Common myeloid progenitor, CD34-positive (primary cell): ENCODE results near the gene SLIT1.

Experiments used
- CTCF ChIA-PET: fragments of 350-600 bp; sonication (Branson Sonifier 250); formaldehyde crosslinking; loops from one replicate; lab custom pipeline; 2021; ENCODE audit warnings: antibody characterized with exemption; lab: Charles Lee
- POLR2A ChIA-PET: fragments of 350-600 bp; sonication (Branson Sonifier 250); formaldehyde crosslinking; loops from one replicate; lab custom pipeline; 2021; ENCODE audit warnings: antibody characterized with exemption; lab: Charles Lee
- DNase-seq, 3 donors: peaks; one replicate each; pipeline versions ENCODE4 v3.0.0 to v3.0.0-alpha.2; 2013
- H3K27ac ChIP-seq, 2 experiments: 1 replicate in 1 of 2; 2 replicates in 1 of 2; pipeline ENCODE4 v1.7.0; 2013; ENCODE audit warnings: inconsistent platforms in 2 of 2, low read length in 2 of 2, mild to moderate bottlenecking in 2 of 2, low read depth in 1 of 2, moderate library complexity in 1 of 2; ENCODE audit not compliant: severe bottlenecking in 2 of 2, insufficient read depth in 1 of 2, poor library complexity in 1 of 2
- H3K27me3 ChIP-seq, 5 experiments: replicated peaks in 2 of 5; 1 replicate in 3 of 5; 2 replicates in 2 of 5; pipeline versions ENCODE4 v1.6.1 to v1.7.0; 2013; ENCODE audit warnings: low read length in 4 of 5, mild to moderate bottlenecking in 2 of 5, moderate library complexity in 2 of 5, inconsistent platforms in 1 of 5; ENCODE audit not compliant: insufficient read depth in 5 of 5, control insufficient read depth in 4 of 5
- H3K36me3 ChIP-seq, 4 experiments: 1 replicate in 2 of 4; 2 replicates in 2 of 4; pipeline versions ENCODE4 v1.6.1 to v1.7.0; 2013; ENCODE audit warnings: low read length in 3 of 4, control low read depth in 1 of 4, mild to moderate bottlenecking in 1 of 4; ENCODE audit not compliant: control insufficient read depth in 4 of 4, insufficient read depth in 4 of 4
- H3K4me1 ChIP-seq, 4 experiments: 1 replicate in 3 of 4; 2 replicates in 1 of 4; pipeline versions ENCODE4 v1.6.1 to v1.7.1; 2013; ENCODE audit warnings: low read length in 3 of 4, mild to moderate bottlenecking in 3 of 4, control low read depth in 1 of 4, inconsistent platforms in 1 of 4, moderate library complexity in 1 of 4; ENCODE audit not compliant: control insufficient read depth in 4 of 4, insufficient read depth in 4 of 4; ENCODE audit errors: control extremely low read depth in 1 of 4
- H3K4me3 ChIP-seq, 7 experiments: 1 replicate in 4 of 7; 2 replicates in 3 of 7; pipeline versions ENCODE4 v1.5.1 to v1.7.0; 2013; ENCODE audit warnings: mild to moderate bottlenecking in 7 of 7, low read length in 6 of 7, moderate library complexity in 6 of 7, inconsistent platforms in 2 of 7, low read depth in 2 of 7, control low read depth in 1 of 7; ENCODE audit not compliant: insufficient read depth in 4 of 7, control insufficient read depth in 1 of 7; ENCODE audit errors: extremely low read depth in 1 of 7
- H3K9me3 ChIP-seq, 5 experiments: 1 replicate in 4 of 5; 2 replicates in 1 of 5; pipeline versions ENCODE4 v1.6.1 to v1.7.1; 2013; ENCODE audit warnings: low read length in 4 of 5, mild to moderate bottlenecking in 2 of 5, inconsistent platforms in 1 of 5, low read depth in 1 of 5, moderate library complexity in 1 of 5; ENCODE audit not compliant: control insufficient read depth in 4 of 5, insufficient read depth in 2 of 5; ENCODE audit errors: control extremely low read depth in 1 of 5
- whole genome bisulfite sequencing: methylation state at CpG from one replicate; pipeline ENCODE4 v1.1.5; 2013; ENCODE audit not compliant: insufficient coverage; 5-methylcytosine and 5-hydroxymethylcytosine counted together

Gene SLIT1

GRCh38 chr10:97169063-97169462 is 16.7 kb downstream of the SLIT1 start:
- Histone ChIP-seq H3K36me3 (no peaks in the 10 kb centered on the region), H3K4me3 (no peak overlapping the region), H3K27ac (no peak overlapping the region), H3K4me1 (no peaks in the 10 kb centered on the region), H3K9me3 (no peaks in the 10 kb centered on the region), H3K27me3 (peaks cover 0 to 29% (median 10%) of the 10 kb centered on the region in 5 experiments)
- DNase-seq = no peak
- WGBS = 65% methylated on average over 3 of the region's 5 CpGs
- CTCF ChIA-PET = no interaction called here
- POLR2A ChIA-PET = no interaction called here

DNA sequence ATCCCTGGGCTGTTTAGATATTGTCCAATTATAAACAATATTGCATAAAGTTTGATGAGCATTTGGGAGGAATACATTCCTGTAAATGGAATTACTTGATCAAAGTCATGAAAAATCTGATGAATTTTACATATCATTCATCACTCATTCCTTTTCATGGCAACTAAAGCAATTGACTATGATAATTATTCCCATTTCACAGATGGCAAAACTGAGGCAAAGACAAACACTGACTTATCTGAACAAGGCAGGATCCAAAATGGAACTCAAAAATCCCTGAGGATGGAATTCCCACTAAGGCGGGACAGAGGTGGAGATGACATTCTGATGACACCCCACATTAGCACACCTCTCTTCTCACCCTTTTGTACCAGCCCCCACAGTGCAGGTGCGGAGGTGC is 17.1 kb downstream of the SLIT1 start:
- H3K27me3 ChIP-seq = peaks cover 0 to 29% (median 10%) of the 10 kb centered on the region in 5 experiments
- H3K9me3 ChIP-seq = no peaks in the 10 kb centered on the region
- H3K4me3 ChIP-seq = no peak overlapping the region
- no peaks in the 10 kb centered on the region for H3K36me3 ChIP-seq
- WGBS = 100% methylated on average over 1 of the region's 2 CpGs
- CTCF ChIA-PET = no interaction called here
- no peak overlapping the region for H3K27ac ChIP-seq
- no peaks in the 10 kb centered on the region for H3K4me1 ChIP-seq
- DNase-seq = no peak
- POLR2A ChIA-PET = no interaction called here

- ChIA-PET POLR2A (no interaction called here), CTCF (no interaction called here)
- no peak overlapping the region for H3K4me3 ChIP-seq
- no peaks in the 10 kb centered on the region for H3K36me3 ChIP-seq
- 99% methylated on average over 8 of the region's 8 CpGs for WGBS
- H3K27ac ChIP-seq = no peak overlapping the region
- DNase-seq = no peak
- no peaks in the 10 kb centered on the region for H3K4me1 ChIP-seq
- peaks cover 0 to 14% (median 7%) of the 10 kb centered on the region in 5 experiments for H3K27me3 ChIP-seq
- H3K9me3 ChIP-seq = no peaks in the 10 kb centered on the region
These were observed 20.3 kb downstream of the SLIT1 start for GRCh38 chr10:97165499-97165898.

- Histone ChIP-seq H3K9me3 (no peaks in the 10 kb centered on the region), H3K27me3 (peaks cover 0 to 2% (median 0%) of the 10 kb centered on the region in 5 experiments), H3K36me3 (no peaks in the 10 kb centered on the region), H3K4me1 (no peaks in the 10 kb centered on the region), H3K4me3 (no peak overlapping the region), H3K27ac (no peak overlapping the region)
- DNase-seq = no peak
- POLR2A ChIA-PET = no interaction called here
- WGBS = 90% methylated on average over 14 of the region's 17 CpGs
- CTCF ChIA-PET = interaction anchor here (0.7 to 1.2 kb wide), 2 partner anchors 46 to 48 kb away, joined by 3 read pairs; no protein-coding TSS in a partner anchor
These were observed 21.8 kb downstream of the SLIT1 start for GRCh38 chr10:97163781-97164501.

GRCh38 chr10:97163181-97163580 is 22.6 kb downstream of the SLIT1 start:
- WGBS = 100% methylated on average over 3 of the region's 7 CpGs
- H3K9me3 ChIP-seq = no peaks in the 10 kb centered on the region
- POLR2A ChIA-PET = no interaction called here
- no peaks in the 10 kb centered on the region for H3K4me1 ChIP-seq
- H3K27ac ChIP-seq = no peak overlapping the region
- no peak overlapping the region for H3K4me3 ChIP-seq
- CTCF ChIA-PET = interaction anchor here (0.7 to 1.2 kb wide), 2 partner anchors 47 to 49 kb away, joined by 3 read pairs; no protein-coding TSS in a partner anchor
- H3K27me3 ChIP-seq = no peaks in the 10 kb centered on the region
- H3K36me3 ChIP-seq = no peaks in the 10 kb centered on the region
- no peak for DNase-seq

DNA sequence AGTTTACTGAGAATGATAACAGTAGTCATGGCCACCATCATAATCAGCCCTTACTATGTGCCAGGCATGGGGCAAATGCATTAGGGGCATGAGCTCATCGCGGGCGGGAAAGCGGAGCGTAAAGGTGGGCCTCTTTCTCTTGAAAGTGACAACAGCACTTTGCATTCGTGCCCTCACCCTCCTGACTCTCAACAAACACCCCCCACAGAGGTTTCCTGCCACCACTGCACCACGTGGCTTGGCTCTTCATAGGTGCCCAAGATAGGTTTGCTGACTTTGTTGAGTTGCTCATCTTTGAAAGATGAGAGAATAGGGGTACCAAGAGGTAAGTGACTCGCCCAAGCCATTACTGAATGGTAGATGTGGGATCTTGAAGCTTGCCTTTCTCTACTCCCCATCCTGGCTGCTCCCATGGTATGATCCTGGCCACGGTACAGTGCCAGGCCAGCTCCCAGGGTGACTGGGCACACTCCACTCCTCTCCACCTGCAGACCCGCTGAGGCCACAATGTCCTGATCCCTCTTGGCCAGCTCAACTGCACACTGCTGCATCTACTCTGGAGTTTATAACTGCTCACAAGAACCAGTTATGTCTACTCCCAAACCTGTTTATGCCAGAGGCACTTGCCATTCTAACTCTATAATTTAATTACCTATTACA is 26.0 kb downstream of the SLIT1 start:
- H3K27ac ChIP-seq = no peak overlapping the region
- 87% methylated on average over 7 of the region's 10 CpGs for WGBS
- peaks cover 0 to 4% (median 0%) of the 10 kb centered on the region in 4 experiments for H3K4me1 ChIP-seq
- CTCF ChIA-PET = no interaction called here
- POLR2A ChIA-PET = no interaction called here
- H3K4me3 ChIP-seq = no peak overlapping the region
- no peaks in the 10 kb centered on the region for H3K9me3 ChIP-seq
- peaks cover 0 to 1% (median 0%) of the 10 kb centered on the region in 5 experiments for H3K27me3 ChIP-seq
- no peaks in the 10 kb centered on the region for H3K36me3 ChIP-seq
- DNase-seq = no peak

GRCh38 chr10:97157578-97158095 is 28.1 kb downstream of the SLIT1 start:
- Histone ChIP-seq H3K9me3 (no peaks in the 10 kb centered on the region), H3K4me1 (peaks cover 0 to 4% (median 0%) of the 10 kb centered on the region in 4 experiments), H3K36me3 (no peaks in the 10 kb centered on the region), H3K27me3 (peaks cover 0 to 1% (median 0%) of the 10 kb centered on the region in 5 experiments), H3K4me3 (no peak overlapping the region), H3K27ac (no peak overlapping the region)
- POLR2A ChIA-PET = no interaction called here
- CTCF ChIA-PET = interaction anchor here (0.6 kb wide), 1 partner anchor 593 kb away, joined by 4 read pairs; no protein-coding TSS in a partner anchor
- DNase-seq = peak in 2 of 3 donors; percentile 46 to 52
- WGBS = 79% methylated on average over 4 of the region's 6 CpGs
